ENCODE results near the gene FAM120A.

GRCh38 chr9:93466416-93467061, 15.1 kb downstream of the FAM120A start:
- TF ChIP-seq, protein P1, sequence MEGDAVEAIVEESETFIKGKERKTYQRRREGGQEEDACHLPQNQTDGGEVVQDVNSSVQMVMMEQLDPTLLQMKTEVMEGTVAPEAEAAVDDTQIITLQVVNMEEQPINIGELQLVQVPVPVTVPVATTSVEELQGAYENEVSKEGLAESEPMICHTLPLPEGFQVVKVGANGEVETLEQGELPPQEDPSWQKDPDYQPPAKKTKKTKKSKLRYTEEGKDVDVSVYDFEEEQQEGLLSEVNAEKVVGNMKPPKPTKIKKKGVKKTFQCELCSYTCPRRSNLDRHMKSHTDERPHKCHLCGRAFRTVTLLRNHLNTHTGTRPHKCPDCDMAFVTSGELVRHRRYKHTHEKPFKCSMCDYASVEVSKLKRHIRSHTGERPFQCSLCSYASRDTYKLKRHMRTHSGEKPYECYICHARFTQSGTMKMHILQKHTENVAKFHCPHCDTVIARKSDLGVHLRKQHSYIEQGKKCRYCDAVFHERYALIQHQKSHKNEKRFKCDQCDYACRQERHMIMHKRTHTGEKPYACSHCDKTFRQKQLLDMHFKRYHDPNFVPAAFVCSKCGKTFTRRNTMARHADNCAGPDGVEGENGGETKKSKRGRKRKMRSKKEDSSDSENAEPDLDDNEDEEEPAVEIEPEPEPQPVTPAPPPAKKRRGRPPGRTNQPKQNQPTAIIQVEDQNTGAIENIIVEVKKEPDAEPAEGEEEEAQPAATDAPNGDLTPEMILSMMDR (IDR thresholded peaks at IDR 0.05; ENCODE audit: low read depth, low read length, missing input control) = no peak
- TF ChIP-seq MAX (IDR thresholded peaks at IDR 0.05) = no peak
- TF ChIP-seq TAF1 (conservative IDR thresholded peaks at IDR 0.05) = no peak
- TF ChIP-seq RAD21 (IDR thresholded peaks at IDR 0.05) = no peak
- TF ChIP-seq GABPA (IDR thresholded peaks at IDR 0.05 in 1 of 2, conservative IDR thresholded peaks at IDR 0.05 in 1 of 2) = no peak
- TF ChIP-seq REST (IDR thresholded peaks at IDR 0.05) = no peak
